Mammary epithelial cell (primary cell): ENCODE measurements around the gene AGAP1.

ENCODE experiments used
- EZH2 ChIP-seq: IDR thresholded peaks from 2 replicates; pipeline ENCODE4 v1.6.1; 2012; ENCODE audit warnings: low read length, inconsistent platforms, borderline replicate concordance
- TF ChIP-seq, protein P1 (sequence below), 2 donors: IDR thresholded peaks in 1 of 2; conservative IDR thresholded peaks in 1 of 2; 2 replicates each; pipeline ENCODE4 v1.5.1; 2011 to 2012; ENCODE audit warnings: inconsistent platforms in 2 of 2, low read length in 2 of 2, mild to moderate bottlenecking in 2 of 2, control low read depth in 1 of 2, low read depth in 1 of 2; ENCODE audit not compliant: insufficient read depth in 1 of 2; ENCODE audit errors: extremely low read depth in 1 of 2

- TF ChIP-seq, protein P1, sequence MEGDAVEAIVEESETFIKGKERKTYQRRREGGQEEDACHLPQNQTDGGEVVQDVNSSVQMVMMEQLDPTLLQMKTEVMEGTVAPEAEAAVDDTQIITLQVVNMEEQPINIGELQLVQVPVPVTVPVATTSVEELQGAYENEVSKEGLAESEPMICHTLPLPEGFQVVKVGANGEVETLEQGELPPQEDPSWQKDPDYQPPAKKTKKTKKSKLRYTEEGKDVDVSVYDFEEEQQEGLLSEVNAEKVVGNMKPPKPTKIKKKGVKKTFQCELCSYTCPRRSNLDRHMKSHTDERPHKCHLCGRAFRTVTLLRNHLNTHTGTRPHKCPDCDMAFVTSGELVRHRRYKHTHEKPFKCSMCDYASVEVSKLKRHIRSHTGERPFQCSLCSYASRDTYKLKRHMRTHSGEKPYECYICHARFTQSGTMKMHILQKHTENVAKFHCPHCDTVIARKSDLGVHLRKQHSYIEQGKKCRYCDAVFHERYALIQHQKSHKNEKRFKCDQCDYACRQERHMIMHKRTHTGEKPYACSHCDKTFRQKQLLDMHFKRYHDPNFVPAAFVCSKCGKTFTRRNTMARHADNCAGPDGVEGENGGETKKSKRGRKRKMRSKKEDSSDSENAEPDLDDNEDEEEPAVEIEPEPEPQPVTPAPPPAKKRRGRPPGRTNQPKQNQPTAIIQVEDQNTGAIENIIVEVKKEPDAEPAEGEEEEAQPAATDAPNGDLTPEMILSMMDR (conservative IDR thresholded peaks at IDR 0.05 in 1 of 2, IDR thresholded peaks at IDR 0.05 in 1 of 2; ENCODE audit: extremely low read depth in 1 of 2, insufficient read depth in 1 of 2, low read depth in 1 of 2, low read length in 2 of 2): no peak
- no peak for TF ChIP-seq EZH2
Observed at GRCh38 chr2:235896061-235896460, 402.2 kb downstream of the AGAP1 start.
